Testis (tissue), 3 donors: ENCODE results near the gene ZBTB7C. TPM values are rescaled to one million over a fixed set of nuclear protein-coding genes. Genes with fewer than 3 reads are reported as not detected.

Source experiments
- DNase-seq: peaks from one replicate; pipeline ENCODE4 v3.0.0-alpha.2; 2019
- H3K27ac ChIP-seq, 2 donors: fragments of 200-600 bp; sonication (generic); one replicate each; pipeline ENCODE4 v1.5.1; 2019
- H3K27me3 ChIP-seq: fragments of 200-600 bp; sonication (generic); one replicate; pipeline ENCODE4 v1.5.1; 2019
- H3K36me3 ChIP-seq: fragments of 200-600 bp; sonication (generic); one replicate; pipeline ENCODE4 v1.5.1; 2017; ENCODE audit warnings: low read depth; ENCODE audit errors: missing control alignments
- H3K4me1 ChIP-seq: fragments of 200-600 bp; sonication (generic); one replicate; pipeline ENCODE4 v1.5.1; 2019
- H3K4me3 ChIP-seq, 2 donors: fragments of 200-600 bp; sonication (generic); one replicate each; pipeline ENCODE4 v1.5.1; 2017 to 2019
- H3K9me3 ChIP-seq: fragments of 200-600 bp; sonication (generic); one replicate; pipeline ENCODE4 v1.5.1; 2017
- POLR2A ChIP-seq: fragments of 450-650 bp; IDR thresholded peaks from one replicate; pipeline ENCODE4 v1.6.1; 2017; ENCODE audit warnings: antibody characterized with exemption, mild to moderate bottlenecking, moderate library complexity
- WGBS, 2 donors: methylation state at CpG; one replicate each; pipeline ENCODE4 v1.1.5; 2018; 5-methylcytosine and 5-hydroxymethylcytosine counted together
- intact Hi-C: fragments of 100-400 bp; cut with DNase I; formaldehyde crosslinking; loops from one replicate; pipeline ENCODE4 v1.15.1; 2023; ENCODE audit warnings: low total_unique reads
- polyA plus RNA-seq: library from polyadenylated mRNA; stranded (reverse); fragments of 350-450 nt; fragmentation: Illumina TruSeq; extraction: RNeasy Lipid Tissue Mini Kit (QIAGEN cat#74804); gene quantifications from one replicate; pipeline ENCODE4 v1.2.3, GENCODE V29; 2014; ENCODE audit warnings: low read depth, low replicate concordance; ENCODE audit not compliant: insufficient read depth
- total RNA-seq, 2 donors: library from RNA; depleted of rRNA; stranded (reverse); fragments of >200 nt; gene quantifications; one replicate each; pipeline ENCODE4 v1.2.3, GENCODE V29; 2016
- TF ChIP-seq, protein P1 (sequence below), 3 experiments: fragments of 450-650 bp in 2 of 3; fragments of 200-600 bp in 1 of 3; sonication (generic) in 1 of 3; IDR thresholded peaks; one replicate each; pipeline ENCODE4 v1.5.1; 2016 to 2019; ENCODE audit warnings: antibody characterized with exemption in 3 of 3, mild to moderate bottlenecking in 2 of 3, moderate library complexity in 1 of 3

ZBTB7C gene
- total and polyA plus RNA-seq, 3 donors from 2014 or later: 14.1 to 65.4 (median 42.4) TPM

DNA sequence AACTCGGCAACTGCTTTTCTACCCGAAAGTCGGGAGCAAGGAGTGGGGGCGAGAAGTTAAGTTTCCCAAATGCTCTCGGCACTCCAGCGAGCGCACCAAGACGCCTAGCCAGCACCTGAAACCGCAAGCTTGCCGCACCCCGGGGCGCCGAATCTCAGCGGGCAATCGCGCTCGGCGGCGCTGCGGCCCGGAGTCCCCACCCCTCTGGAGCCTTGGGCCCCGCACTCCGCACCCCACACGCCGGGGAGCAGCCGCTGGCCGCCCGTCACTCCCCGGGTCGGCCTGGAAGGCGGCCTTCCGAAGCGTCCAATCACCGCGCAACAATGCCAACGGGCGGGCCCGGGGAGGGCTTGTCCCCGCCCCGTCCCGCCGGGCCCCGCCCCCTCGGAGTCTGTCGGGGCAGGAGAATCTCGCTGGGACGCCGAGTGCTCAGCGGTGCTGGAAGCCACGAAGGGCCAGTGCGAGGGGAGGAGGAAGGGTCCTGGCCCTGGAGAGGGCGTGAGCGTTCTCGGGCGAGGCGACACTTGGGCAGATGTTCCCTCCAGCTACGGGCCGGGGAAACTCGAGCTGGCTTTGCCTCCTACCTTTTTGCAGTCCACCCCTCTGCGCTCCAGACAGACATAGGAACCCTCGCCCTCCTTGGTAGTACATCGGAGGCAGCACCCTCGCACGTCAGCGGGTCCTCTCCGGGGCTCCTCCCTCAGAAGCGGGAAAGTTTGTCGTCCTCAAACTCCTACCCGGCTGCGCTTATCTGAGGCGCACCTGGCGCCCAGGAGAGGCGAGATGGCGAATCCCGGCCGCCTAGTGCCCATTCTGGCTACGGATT, 1.1 kb upstream of the ZBTB7C start:
- peak; percentile 96 for DNase-seq
- no peaks in the 10 kb centered on the region for H3K9me3 ChIP-seq
- H3K4me3 ChIP-seq: peak overlapping the region; percentile 76 to 95
- H3K27me3 ChIP-seq: no peaks in the 10 kb centered on the region
- intact Hi-C loops: no loop called here
- peaks cover 15% of the 10 kb centered on the region for H3K4me1 ChIP-seq
- TF ChIP-seq POLR2A: no peak
- TF ChIP-seq, protein P1, sequence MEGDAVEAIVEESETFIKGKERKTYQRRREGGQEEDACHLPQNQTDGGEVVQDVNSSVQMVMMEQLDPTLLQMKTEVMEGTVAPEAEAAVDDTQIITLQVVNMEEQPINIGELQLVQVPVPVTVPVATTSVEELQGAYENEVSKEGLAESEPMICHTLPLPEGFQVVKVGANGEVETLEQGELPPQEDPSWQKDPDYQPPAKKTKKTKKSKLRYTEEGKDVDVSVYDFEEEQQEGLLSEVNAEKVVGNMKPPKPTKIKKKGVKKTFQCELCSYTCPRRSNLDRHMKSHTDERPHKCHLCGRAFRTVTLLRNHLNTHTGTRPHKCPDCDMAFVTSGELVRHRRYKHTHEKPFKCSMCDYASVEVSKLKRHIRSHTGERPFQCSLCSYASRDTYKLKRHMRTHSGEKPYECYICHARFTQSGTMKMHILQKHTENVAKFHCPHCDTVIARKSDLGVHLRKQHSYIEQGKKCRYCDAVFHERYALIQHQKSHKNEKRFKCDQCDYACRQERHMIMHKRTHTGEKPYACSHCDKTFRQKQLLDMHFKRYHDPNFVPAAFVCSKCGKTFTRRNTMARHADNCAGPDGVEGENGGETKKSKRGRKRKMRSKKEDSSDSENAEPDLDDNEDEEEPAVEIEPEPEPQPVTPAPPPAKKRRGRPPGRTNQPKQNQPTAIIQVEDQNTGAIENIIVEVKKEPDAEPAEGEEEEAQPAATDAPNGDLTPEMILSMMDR (IDR thresholded peaks at IDR 0.05): no peak
- H3K27ac ChIP-seq: peak overlapping the region; percentile 75 to 83
- no peaks in the 10 kb centered on the region for H3K36me3 ChIP-seq
- 1% methylated on average over 25 to 47 of the region's 77 CpGs for WGBS, 2 donors

DNA sequence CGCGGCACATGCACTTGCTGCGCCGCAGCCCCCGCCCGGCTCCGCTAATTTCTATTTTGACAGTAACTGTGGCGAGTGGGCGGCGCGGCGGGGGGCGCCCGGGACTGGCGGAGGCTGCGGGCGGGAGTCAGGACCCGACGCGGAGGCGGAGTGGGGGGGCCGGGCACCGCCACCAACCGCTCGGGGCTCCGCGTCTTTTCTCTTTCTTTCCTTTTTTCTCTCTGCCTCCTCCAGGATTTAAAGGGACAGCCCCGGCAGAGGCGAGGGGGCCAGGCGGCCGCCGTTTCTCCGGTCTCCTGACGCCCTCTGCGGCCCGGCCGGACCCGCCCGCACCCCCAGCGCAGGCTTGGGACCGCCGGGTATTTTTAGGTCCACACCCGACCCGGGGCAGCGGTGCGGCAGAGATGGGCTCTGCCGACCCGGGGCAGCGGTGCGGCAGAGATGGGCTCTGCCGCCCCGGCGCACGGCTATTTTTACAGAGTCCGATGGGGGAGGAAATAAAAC, 460 bp upstream of the ZBTB7C start:
- 1% methylated on average over 32 to 54 of the region's 55 CpGs for WGBS, 2 donors
- Histone ChIP-seq H3K27ac (peak overlapping the region; percentile 75 to 83), H3K27me3 (no peaks in the 10 kb centered on the region), H3K36me3 (no peaks in the 10 kb centered on the region), H3K4me1 (peaks cover 15% of the 10 kb centered on the region), H3K4me3 (peak overlapping the region; percentile 76 to 95), H3K9me3 (no peaks in the 10 kb centered on the region)
- intact Hi-C loops: no loop called here
- DNase-seq: peak; percentile 75
- no peak for TF ChIP-seq POLR2A
- TF ChIP-seq, protein P1 (IDR thresholded peaks at IDR 0.05): no peak

DNA sequence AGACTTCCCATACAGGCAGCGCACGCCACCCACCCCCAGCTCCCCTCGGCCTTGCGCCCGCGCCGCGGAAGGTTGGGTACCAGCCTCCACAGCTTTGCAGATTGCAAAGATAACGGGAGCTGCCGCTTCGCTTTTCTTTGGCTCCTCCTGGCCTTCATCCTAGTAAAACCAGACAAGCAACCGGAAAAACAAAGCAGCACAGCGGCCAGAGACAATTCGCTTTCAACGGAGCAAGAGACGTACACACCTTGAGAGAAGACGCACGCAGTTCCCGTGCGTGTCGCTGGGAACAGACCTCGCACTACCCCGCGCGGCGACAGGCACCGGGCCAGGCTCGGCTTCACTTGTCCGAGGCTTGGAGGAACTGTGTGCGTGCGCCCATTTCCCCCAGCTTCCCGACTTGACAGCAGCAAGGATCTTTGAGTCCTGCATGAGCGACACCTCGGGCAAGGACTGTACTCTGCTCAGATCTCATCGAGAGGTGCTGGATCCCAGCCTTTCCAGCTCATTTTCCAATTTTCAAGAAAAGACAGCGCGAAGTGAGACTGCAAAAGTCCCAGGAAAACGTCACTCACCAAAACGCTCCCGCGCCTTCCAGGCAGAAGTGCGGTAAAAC, 964 bp downstream of the ZBTB7C start:
- Histone ChIP-seq H3K9me3 (no peaks in the 10 kb centered on the region), H3K27ac (peak overlapping the region in 1 of 2 donors; percentile 64), H3K36me3 (no peaks in the 10 kb centered on the region), H3K4me3 (peak overlapping the region; percentile 62 to 76), H3K4me1 (peaks cover 18% of the 10 kb centered on the region), H3K27me3 (no peaks in the 10 kb centered on the region)
- 17 to 19% methylated on average over 42 of the region's 42 CpGs for WGBS, 2 donors
- peak; percentile 43 for DNase-seq
- intact Hi-C loops: no loop called here
- TF ChIP-seq, protein P1 (IDR thresholded peaks at IDR 0.05): no peak
- no peak for TF ChIP-seq POLR2A

DNA sequence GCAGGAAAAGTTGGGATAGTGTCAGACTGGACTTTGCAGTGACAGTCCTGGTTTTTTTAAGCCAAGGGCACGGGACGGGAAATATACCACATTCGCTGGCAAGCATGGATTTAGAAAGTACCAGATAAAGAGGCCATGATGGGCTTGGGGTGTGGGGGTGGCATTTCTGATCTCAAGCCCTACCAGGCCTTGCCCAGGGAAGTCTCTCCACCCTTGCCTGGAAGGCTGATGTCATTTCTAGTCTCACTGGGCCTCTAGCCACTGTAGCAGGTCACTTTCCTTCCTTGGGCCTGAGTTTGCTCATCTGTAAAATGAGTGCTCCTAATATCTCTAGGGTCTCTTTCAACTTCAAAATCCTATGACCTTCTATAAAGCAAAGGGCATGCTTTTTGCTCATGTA, 1.8 kb downstream of the ZBTB7C start:
- peak; percentile 55 for DNase-seq

More for the DNA sequence above, 1.8 kb downstream of the ZBTB7C start:
- Histone ChIP-seq H3K4me1 (peaks cover 23% of the 10 kb centered on the region), H3K27ac (no peak overlapping the region), H3K27me3 (no peaks in the 10 kb centered on the region), H3K9me3 (no peaks in the 10 kb centered on the region), H3K36me3 (no peaks in the 10 kb centered on the region), H3K4me3 (peak overlapping the region; percentile 62 to 76)
- no peak for TF ChIP-seq POLR2A
- TF ChIP-seq, protein P1 (IDR thresholded peaks at IDR 0.05): no peak
- intact Hi-C loops: no loop called here
- 31 to 47% methylated on average over 3 of the region's 3 CpGs for WGBS, 2 donors
